H9 (cell line): ENCODE results near the gene CCDC78. TPM values are rescaled to one million over a fixed set of nuclear protein-coding genes. Genes with fewer than 3 reads are reported as not detected.

ENCODE experiments used
- DNase-seq: peaks from one replicate; pipeline ENCODE4 v3.0.0-alpha.2; 2017
- H2AFZ ChIP-seq: one replicate; pipeline ENCODE4 v1.6.1; 2013; ENCODE audit warnings: mild to moderate bottlenecking, low read length, control low read depth, moderate library complexity
- H2AK5ac ChIP-seq: 2 replicates; pipeline ENCODE4 v1.6.1; 2013; ENCODE audit warnings: low read length, control low read depth, mixed read lengths; ENCODE audit not compliant: insufficient read length
- H2BK120ac ChIP-seq: one replicate; pipeline ENCODE4 v1.6.1; 2013; ENCODE audit warnings: low read depth, mild to moderate bottlenecking, low read length, control low read depth, inconsistent platforms; ENCODE audit not compliant: poor library complexity, severe bottlenecking
- H2BK12ac ChIP-seq: 2 replicates; pipeline ENCODE4 v1.6.1; 2013; ENCODE audit warnings: low read length, control low read depth, mixed read lengths, low read depth; ENCODE audit not compliant: insufficient read length
- H2BK15ac ChIP-seq: 2 replicates; pipeline ENCODE4 v1.6.1; 2013; ENCODE audit warnings: low read depth, low read length, control low read depth
- H2BK20ac ChIP-seq: one replicate; pipeline ENCODE4 v1.6.1; 2013; ENCODE audit warnings: low read depth, mild to moderate bottlenecking, low read length, control low read depth, inconsistent platforms; ENCODE audit not compliant: poor library complexity, severe bottlenecking
- H2BK5ac ChIP-seq: 2 replicates; pipeline ENCODE4 v1.6.1; 2013; ENCODE audit warnings: low read length, control low read depth, mixed read lengths; ENCODE audit not compliant: insufficient read length
- H3K14ac ChIP-seq: 2 replicates; pipeline ENCODE4 v1.6.1; 2013; ENCODE audit warnings: low read length, control low read depth; ENCODE audit not compliant: insufficient read depth
- H3K18ac ChIP-seq: 2 replicates; pipeline ENCODE4 v1.6.1; 2013; ENCODE audit warnings: low read depth, mild to moderate bottlenecking, mixed read lengths, low read length, control low read depth; ENCODE audit not compliant: insufficient read length
- H3K23ac ChIP-seq: 2 replicates; pipeline ENCODE4 v1.6.1; 2013; ENCODE audit warnings: low read length, control low read depth, mixed read lengths, low read depth; ENCODE audit not compliant: insufficient read length
- H3K23me2 ChIP-seq: 2 replicates; pipeline ENCODE4 v1.6.1; 2013; ENCODE audit warnings: low read depth, mild to moderate bottlenecking, mixed read lengths, low read length, control low read depth; ENCODE audit not compliant: insufficient read length, poor library complexity, severe bottlenecking
- H3K27ac ChIP-seq: 2 replicates; pipeline ENCODE4 v1.5.1; 2013; ENCODE audit warnings: low read length, control low read depth, mixed read lengths, low read depth; ENCODE audit not compliant: insufficient read length
- H3K27me3 ChIP-seq: 2 replicates; pipeline ENCODE4 v1.6.1; 2013; ENCODE audit warnings: low read length, control low read depth, inconsistent platforms; ENCODE audit not compliant: insufficient read depth
- H3K4ac ChIP-seq: 2 replicates; pipeline ENCODE4 v1.6.1; 2013; ENCODE audit warnings: low read depth, mild to moderate bottlenecking, control low read depth, inconsistent platforms, low read length, moderate library complexity
- H3K4me1 ChIP-seq: 2 replicates; pipeline ENCODE4 v1.6.1; 2013; ENCODE audit warnings: low read length, control low read depth, inconsistent platforms; ENCODE audit not compliant: insufficient read depth
- H3K4me2 ChIP-seq: 2 replicates; pipeline ENCODE4 v1.6.1; 2013; ENCODE audit warnings: low read length, control low read depth, mixed read lengths; ENCODE audit not compliant: insufficient read length, insufficient read depth
- H3K56ac ChIP-seq: 2 replicates; pipeline ENCODE4 v1.6.1; 2013; ENCODE audit warnings: low read depth, mild to moderate bottlenecking, mixed read lengths, low read length, control low read depth; ENCODE audit not compliant: insufficient read length
- H3K79me1 ChIP-seq: 2 replicates; pipeline ENCODE4 v1.6.1; 2013; ENCODE audit warnings: low read depth, mild to moderate bottlenecking, moderate library complexity, low read length, control low read depth, inconsistent platforms; ENCODE audit not compliant: insufficient read depth, poor library complexity, severe bottlenecking
- H3K79me2 ChIP-seq: 2 replicates; pipeline ENCODE4 v1.6.1; 2013; ENCODE audit warnings: low read length, control low read depth, inconsistent platforms; ENCODE audit not compliant: insufficient read depth
- H3K9ac ChIP-seq: 2 replicates; pipeline ENCODE4 v1.6.1; 2013; ENCODE audit warnings: low read length, control low read depth, mixed read lengths; ENCODE audit not compliant: insufficient read length; ENCODE audit errors: extremely low read depth
- H3K9me3 ChIP-seq: one replicate; pipeline ENCODE4 v1.6.1; 2013; ENCODE audit warnings: low read depth, low read length, inconsistent platforms; ENCODE audit not compliant: control insufficient read depth
- H3T11ph ChIP-seq: one replicate; pipeline ENCODE4 v1.6.1; 2013; ENCODE audit warnings: mild to moderate bottlenecking, low read length, control low read depth, inconsistent platforms
- H4K20me1 ChIP-seq: one replicate; pipeline ENCODE4 v1.6.1; 2013; ENCODE audit not compliant: control insufficient read depth, insufficient read length, insufficient read depth
- H4K5ac ChIP-seq: 2 replicates; pipeline ENCODE4 v1.6.1; 2013; ENCODE audit warnings: low read depth, mild to moderate bottlenecking, mixed read lengths, low read length, control low read depth; ENCODE audit not compliant: insufficient read length
- H4K8ac ChIP-seq: replicated peaks from 2 replicates; pipeline ENCODE4 v1.6.1; 2013; ENCODE audit warnings: low read length, control low read depth, mixed read lengths, low read depth; ENCODE audit not compliant: insufficient read length
- H4K91ac ChIP-seq: 2 replicates; pipeline ENCODE4 v1.6.1; 2013; ENCODE audit warnings: low read depth, mild to moderate bottlenecking, moderate library complexity, mixed read lengths, low read length, control low read depth; ENCODE audit not compliant: insufficient read length
- H3K27ac Mint-ChIP-seq, 3 experiments: 2 replicates in 2 of 3; 3 replicates in 1 of 3; pipeline ENCODE4 v1.8.0; 2020 to 2021; ENCODE audit warnings: mixed read lengths in 3 of 3, mild to moderate bottlenecking in 1 of 3, moderate library complexity in 1 of 3
- H3K27me3 Mint-ChIP-seq: 2 replicates; pipeline ENCODE4 v1.8.0; 2021; ENCODE audit warnings: low read depth, mild to moderate bottlenecking, moderate library complexity, mixed read lengths
- H3K36me3 Mint-ChIP-seq, 3 experiments: 2 replicates in 2 of 3; 3 replicates in 1 of 3; pipeline ENCODE4 v1.8.0; 2020 to 2021; ENCODE audit warnings: low read depth in 3 of 3, mixed read lengths in 3 of 3; ENCODE audit not compliant: insufficient read depth in 1 of 3
- H3K4me1 Mint-ChIP-seq, 2 experiments: 2 replicates each; pipeline ENCODE4 v1.8.0; 2020; ENCODE audit warnings: mixed read lengths in 2 of 2
- H3K4me3 Mint-ChIP-seq, 2 experiments: 2 replicates in 1 of 2; 3 replicates in 1 of 2; pipeline ENCODE4 v1.8.0; 2020 to 2021; ENCODE audit warnings: mild to moderate bottlenecking in 2 of 2, mixed read lengths in 2 of 2, moderate library complexity in 1 of 2
- H3K9me3 Mint-ChIP-seq, 2 experiments: 2 replicates in 1 of 2; 3 replicates in 1 of 2; pipeline ENCODE4 v1.8.0; 2020; ENCODE audit warnings: mild to moderate bottlenecking in 2 of 2, mixed read lengths in 2 of 2, moderate library complexity in 1 of 2
- WGBS: extraction: QIAGEN DNeasy Blood & Tissue Kit; methylation state at CpG from one replicate; pipeline ENCODE4 v1.1.7; 2013; ENCODE audit warnings: missing lambda C conversion rate, low lambda C conversion rate, mixed read lengths; ENCODE audit not compliant: insufficient read length; ENCODE audit errors: extremely low coverage; 5-methylcytosine and 5-hydroxymethylcytosine counted together
- total RNA-seq: library from RNA; stranded (reverse); gene quantifications from 2 replicates; pipeline ENCODE4 v1.2.1, GENCODE V29; 2021
- TF ChIP-seq, protein P1 (sequence below): fragments of 200-600 bp; sonication (generic); conservative IDR thresholded peaks from 3 replicates; pipeline ENCODE4 v1.8.0; 2021; ENCODE audit warnings: antibody characterized with exemption, mild to moderate bottlenecking

CCDC78 gene
- total RNA-seq, 1 experiment from 2014 or later = 12.1 TPM

DNA sequence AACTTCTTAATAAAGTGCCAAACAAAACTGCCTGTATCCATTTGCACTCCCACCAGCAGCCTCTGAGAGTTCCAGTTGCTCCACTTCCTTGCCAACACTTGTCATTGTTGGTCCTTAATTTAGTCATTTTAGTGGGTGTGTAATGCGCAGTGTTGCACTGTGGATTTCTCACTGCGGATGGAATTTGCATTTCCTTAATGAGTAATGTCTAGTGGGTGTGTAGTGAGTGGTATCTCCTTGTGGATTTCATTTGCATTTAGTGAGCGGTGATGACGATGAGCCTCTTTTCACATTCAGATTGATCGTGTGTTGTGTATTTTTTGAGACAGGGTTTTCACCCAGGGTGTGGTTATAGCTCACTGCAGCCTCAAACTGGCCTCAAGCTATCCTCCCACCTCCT, 30.2 kb upstream of the CCDC78 start:
- Histone ChIP-seq H2BK5ac (no peak overlapping the region), H2BK20ac (no peak overlapping the region), H3K4me2 (no peak overlapping the region), H4K20me1 (no peaks in the 10 kb centered on the region), H3K27me3 (no peaks in the 10 kb centered on the region), H2AFZ (no peak overlapping the region), H2BK120ac (no peak overlapping the region), H3K23me2 (no peaks in the 10 kb centered on the region), H3T11ph (no peak overlapping the region), H4K5ac (no peak overlapping the region), H3K14ac (no peak overlapping the region), H4K91ac (no peak overlapping the region), H3K79me2 (no peaks in the 10 kb centered on the region), H3K56ac (no peak overlapping the region), H2BK15ac (no peak overlapping the region), H3K4ac (no peak overlapping the region), H3K79me1 (no peaks in the 10 kb centered on the region), H3K4me1 (no peaks in the 10 kb centered on the region), H3K9ac (no peak overlapping the region), H2BK12ac (no peak overlapping the region), H3K23ac (no peak overlapping the region), H3K27ac (no peak overlapping the region), H2AK5ac (no peak overlapping the region), H3K9me3 (no peaks in the 10 kb centered on the region), H4K8ac (no peak overlapping the region), H3K18ac (no peak overlapping the region)
- DNase-seq = no peak
- no peak overlapping the region for H3K4me3 Mint-ChIP-seq
- no peaks in the 10 kb centered on the region for H3K36me3 Mint-ChIP-seq
- no CpG with 5 or more reads among the region's 5 CpGs for WGBS
- peaks cover 18 to 26% of the 10 kb centered on the region in 2 experiments for H3K4me1 Mint-ChIP-seq
- peaks cover 38% of the 10 kb centered on the region for H3K27me3 Mint-ChIP-seq
- TF ChIP-seq, protein P1, sequence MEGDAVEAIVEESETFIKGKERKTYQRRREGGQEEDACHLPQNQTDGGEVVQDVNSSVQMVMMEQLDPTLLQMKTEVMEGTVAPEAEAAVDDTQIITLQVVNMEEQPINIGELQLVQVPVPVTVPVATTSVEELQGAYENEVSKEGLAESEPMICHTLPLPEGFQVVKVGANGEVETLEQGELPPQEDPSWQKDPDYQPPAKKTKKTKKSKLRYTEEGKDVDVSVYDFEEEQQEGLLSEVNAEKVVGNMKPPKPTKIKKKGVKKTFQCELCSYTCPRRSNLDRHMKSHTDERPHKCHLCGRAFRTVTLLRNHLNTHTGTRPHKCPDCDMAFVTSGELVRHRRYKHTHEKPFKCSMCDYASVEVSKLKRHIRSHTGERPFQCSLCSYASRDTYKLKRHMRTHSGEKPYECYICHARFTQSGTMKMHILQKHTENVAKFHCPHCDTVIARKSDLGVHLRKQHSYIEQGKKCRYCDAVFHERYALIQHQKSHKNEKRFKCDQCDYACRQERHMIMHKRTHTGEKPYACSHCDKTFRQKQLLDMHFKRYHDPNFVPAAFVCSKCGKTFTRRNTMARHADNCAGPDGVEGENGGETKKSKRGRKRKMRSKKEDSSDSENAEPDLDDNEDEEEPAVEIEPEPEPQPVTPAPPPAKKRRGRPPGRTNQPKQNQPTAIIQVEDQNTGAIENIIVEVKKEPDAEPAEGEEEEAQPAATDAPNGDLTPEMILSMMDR = no peak
- no peaks in the 10 kb centered on the region; a peak in 1 of 5 replicates for H3K9me3 Mint-ChIP-seq
- no peak overlapping the region for H3K27ac Mint-ChIP-seq
